Naive thymus-derived CD8-positive, alpha-beta T cell (primary cell): ENCODE measurements around the gene NDUFB7. TPM values are rescaled to one million over a fixed set of nuclear protein-coding genes. Genes with fewer than 3 reads are reported as not detected.

Experiments
- ATAC-seq, 2 donors: fragments of 150-1000 bp; cut with Tn5 transposase in 1 of 2; sonication (Bioruptor Pico), chemical (Tn5 transposase) in 1 of 2; 1 replicate in 1 of 2; 2 replicates in 1 of 2; pipeline ENCODE4 v1.10.0; 2021; ENCODE audit warnings: mild to moderate bottlenecking in 2 of 2, moderate library complexity in 2 of 2
- POLR2A ChIA-PET: fragments of 350-600 bp; sonication (Branson Sonifier 250); formaldehyde crosslinking; loops from one replicate; lab custom pipeline; 2021; ENCODE audit warnings: antibody characterized with exemption; lab: Charles Lee
- DNase-seq, 10 donors: peaks; one replicate each; pipeline versions ENCODE4 v3.0.0 to v3.0.0-alpha.2; 2020 to 2022
- H3K27ac Mint-ChIP-seq, 10 donors: one replicate each; pipeline ENCODE4 v1.8.0; 2020 to 2022; ENCODE audit warnings: mild to moderate bottlenecking in 10 of 10, mixed read lengths in 10 of 10, moderate library complexity in 4 of 10, inconsistent platforms in 1 of 10
- H3K27me3 Mint-ChIP-seq, 5 donors: one replicate each; pipeline ENCODE4 v1.8.0; 2021 to 2022; ENCODE audit warnings: mixed read lengths in 5 of 5
- H3K36me3 Mint-ChIP-seq, 3 donors: one replicate each; pipeline ENCODE4 v1.8.0; 2020 to 2022; ENCODE audit warnings: mixed read lengths in 3 of 3, mild to moderate bottlenecking in 2 of 3, inconsistent platforms in 1 of 3
- H3K4me1 Mint-ChIP-seq, 4 donors: one replicate each; pipeline ENCODE4 v1.8.0; 2021 to 2022; ENCODE audit warnings: mixed read lengths in 4 of 4
- H3K4me3 Mint-ChIP-seq, 10 donors: one replicate each; pipeline ENCODE4 v1.8.0; 2020 to 2022; ENCODE audit warnings: mild to moderate bottlenecking in 10 of 10, mixed read lengths in 10 of 10, moderate library complexity in 6 of 10, inconsistent platforms in 1 of 10
- H3K9me3 Mint-ChIP-seq, 9 donors: one replicate each; pipeline ENCODE4 v1.8.0; 2020 to 2022; ENCODE audit warnings: mixed read lengths in 9 of 9, mild to moderate bottlenecking in 3 of 9, inconsistent platforms in 1 of 9, moderate library complexity in 1 of 9
- polyA plus RNA-seq, 3 donors: library from polyadenylated mRNA; unstranded; fragments of 300-500 nt; fragmentation: Illumina TruSeq; gene quantifications; one replicate each; pipeline ENCODE4 v1.2.3, GENCODE V29; 2021
- total RNA-seq, 8 experiments: library from RNA in 2 of 8; stranded (reverse) in 2 of 8; gene quantifications; one replicate each; pipeline ENCODE4 v1.2.3 and lab custom pipeline; 2021 to 2026

NDUFB7 gene
- total and polyA plus RNA-seq, 5 experiments from 2014 or later = 61.6 to 236 (median 209) TPM

GRCh38 chr19:14530005-14530348 lies 41.9 kb downstream of the NDUFB7 start:
- POLR2A ChIA-PET = interaction anchor here (0.5 to 11.9 kb wide), 10 partner anchors 10 to 1568 kb away, joined by 3 to 207 read pairs (median 5); partner anchors contain the start of genes DNAJB1, GIPC1 and NDUFB7
- H3K9me3 Mint-ChIP-seq = no peaks in the 10 kb centered on the region
- ATAC-seq (peak; percentile 15 to 29), DNase-seq (peak in 8 of 10 donors; percentile 31 to 79 (median 69))
- H3K4me3 Mint-ChIP-seq = peak overlapping the region; percentile 91 to 99 (median 96)
- peaks cover 12 to 68% (median 40%) of the 10 kb centered on the region in 4 donors for H3K4me1 Mint-ChIP-seq
- H3K27me3 Mint-ChIP-seq = peaks cover 0 to 2% (median 0%) of the 10 kb centered on the region in 5 donors
- peak overlapping the region; percentile 95 to 100 (median 100) for H3K27ac Mint-ChIP-seq
- H3K36me3 Mint-ChIP-seq = peaks cover 0 to 25% (median 0%) of the 10 kb centered on the region in 3 donors

DNA sequence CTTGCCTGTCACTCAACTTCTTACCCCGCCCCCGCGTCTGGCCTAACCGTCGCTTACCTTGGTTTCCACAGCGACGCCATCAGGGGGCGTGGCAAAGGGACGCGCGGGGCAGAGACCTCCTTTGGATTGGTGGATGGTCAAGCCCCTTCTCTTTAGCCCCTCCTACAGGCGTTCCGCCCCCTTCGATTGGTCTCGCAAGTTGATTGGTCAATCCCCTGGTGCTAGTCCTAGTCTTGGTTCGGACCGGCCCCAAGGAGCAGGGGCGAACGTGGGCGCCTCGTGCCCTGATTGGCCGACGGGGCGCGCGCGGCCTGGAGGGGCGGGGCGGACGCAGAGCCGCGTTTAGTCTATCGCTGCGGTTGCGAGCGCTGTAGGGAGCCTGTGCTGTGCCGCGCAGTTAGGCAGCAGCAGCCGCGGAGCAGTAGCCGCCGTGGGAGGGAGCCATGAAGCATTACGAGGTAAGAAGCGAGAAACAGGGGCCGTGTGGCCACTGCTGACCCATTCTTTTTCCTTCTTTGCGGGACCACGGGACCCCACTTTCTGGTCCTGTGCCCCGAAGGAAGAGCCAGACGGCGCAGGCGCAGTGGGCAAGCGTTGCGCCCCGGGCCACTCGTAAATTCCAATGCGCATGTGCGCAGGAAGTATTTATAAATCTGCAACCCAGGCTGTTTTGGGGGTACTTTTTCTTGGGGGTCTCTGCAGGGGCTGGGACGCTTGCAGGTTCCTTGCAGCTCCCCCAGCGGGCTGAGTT lies 42.4 kb downstream of the NDUFB7 start, which contains the start of gene TECR:
Gene TECR (plus strand): TSS at position 341 of the 751 bp plus-strand sequence. CDS start 103 bp downstream, at position 444.
- H3K27ac Mint-ChIP-seq = peak within 1 kb of the TSS; percentile 95 to 100 (median 100)
- peak; percentile 98 to 100 (median 100) for DNase-seq
- POLR2A ChIA-PET = interaction anchor here (0.5 to 11.9 kb wide), 9 partner anchors 10 to 1568 kb away, joined by 3 to 207 read pairs (median 6); partner anchors contain the start of genes DNAJB1, GIPC1 and NDUFB7
- peak within 1 kb of the TSS; percentile 91 to 99 (median 96) for H3K4me3 Mint-ChIP-seq
- peaks cover 12 to 67% (median 40%) of the 10 kb centered on the region in 4 donors for H3K4me1 Mint-ChIP-seq
- H3K9me3 Mint-ChIP-seq = no peaks in the 10 kb centered on the region
- H3K27me3 Mint-ChIP-seq = peaks cover 0 to 2% (median 0%) of the 10 kb centered on the region in 5 donors
- ATAC-seq = peak; percentile 90 to 91
- peaks cover 0 to 23% (median 0%) of the 10 kb centered on the region in 3 donors for H3K36me3 Mint-ChIP-seq

GRCh38 chr19:14528419-14529253 lies 43.2 kb downstream of the NDUFB7 start:
- ATAC-seq (peak in 1 of 2 donors; percentile 31), DNase-seq (no peak)
- H3K27ac Mint-ChIP-seq = peak overlapping the region; percentile 95 to 100 (median 100)
- peak overlapping the region; percentile 91 to 99 (median 96) for H3K4me3 Mint-ChIP-seq
- peaks cover 0 to 2% (median 0%) of the 10 kb centered on the region in 5 donors for H3K27me3 Mint-ChIP-seq
- peaks cover 0 to 17% (median 0%) of the 10 kb centered on the region in 3 donors for H3K36me3 Mint-ChIP-seq
- H3K9me3 Mint-ChIP-seq = no peaks in the 10 kb centered on the region
- POLR2A ChIA-PET = interaction anchor here (0.6 to 11.9 kb wide), 4 partner anchors 9 to 1560 kb away, joined by 4 to 207 read pairs (median 32); partner anchors contain the start of gene DNAJB1
- H3K4me1 Mint-ChIP-seq = peaks cover 12 to 74% (median 43%) of the 10 kb centered on the region in 4 donors

- ATAC-seq = no peak
- Mint-ChIP-seq H3K4me1 (peaks cover 23 to 75% (median 54%) of the 10 kb centered on the region in 4 donors), H3K4me3 (peak overlapping the region in 3 of 10 donors; percentile 18 to 28 (median 24)), H3K36me3 (peaks cover 0 to 2% (median 0%) of the 10 kb centered on the region in 3 donors), H3K9me3 (no peaks in the 10 kb centered on the region), H3K27me3 (peaks cover 0 to 2% (median 0%) of the 10 kb centered on the region in 5 donors), H3K27ac (peak overlapping the region; percentile 76 to 100 (median 86))
- DNase-seq = no peak
- POLR2A ChIA-PET = interaction anchor here (1.8 to 13.2 kb wide), 3 partner anchors 7 to 19 kb away, joined by 8 to 609 read pairs (median 207); partner anchors contain the start of gene DNAJB1
Observed at GRCh38 chr19:14526423-14526822, 45.4 kb downstream of the NDUFB7 start.

DNA sequence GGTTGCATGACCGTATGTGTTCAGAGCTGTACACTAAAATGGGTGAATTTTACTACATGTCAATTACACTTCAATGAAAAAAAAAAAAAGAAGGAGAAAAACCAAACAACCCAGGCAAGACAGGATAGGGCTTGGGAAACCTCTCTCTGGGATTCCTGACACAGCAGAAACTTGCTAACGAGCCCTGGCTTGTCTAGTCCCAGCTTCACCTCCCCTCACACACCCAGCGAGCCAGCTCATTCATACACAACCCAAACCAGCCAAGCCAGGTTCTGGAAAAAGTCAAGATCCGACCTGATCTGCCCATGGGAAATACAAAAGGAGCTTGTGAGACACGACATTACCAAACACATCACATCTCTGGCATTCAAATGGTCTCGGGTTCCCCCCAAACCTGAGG lies 46.1 kb downstream of the NDUFB7 start:
- Mint-ChIP-seq H3K27me3 (peaks cover 0 to 2% (median 0%) of the 10 kb centered on the region in 5 donors), H3K4me3 (peak overlapping the region in 1 of 10 donors; percentile 19), H3K4me1 (peaks cover 22 to 70% (median 51%) of the 10 kb centered on the region in 4 donors), H3K36me3 (no peaks in the 10 kb centered on the region), H3K27ac (peak overlapping the region; percentile 76 to 100 (median 87)), H3K9me3 (no peaks in the 10 kb centered on the region)
- ATAC-seq (no peak), DNase-seq (no peak)
- POLR2A ChIA-PET = interaction anchor here (0.5 to 13.2 kb wide), 4 partner anchors 9 to 256 kb away, joined by 3 to 609 read pairs (median 6); no protein-coding TSS in a partner anchor

- Mint-ChIP-seq H3K36me3 (peaks cover 11 to 22% (median 15%) of the 10 kb centered on the region in 3 donors), H3K9me3 (peaks cover 0 to 3% (median 0%) of the 10 kb centered on the region in 9 donors), H3K4me1 (peaks cover 33 to 74% (median 71%) of the 10 kb centered on the region in 4 donors), H3K27me3 (no peaks in the 10 kb centered on the region), H3K4me3 (peak overlapping the region in 8 of 10 donors; percentile 48 to 96 (median 78)), H3K27ac (peak overlapping the region; percentile 91 to 99 (median 99))
- ATAC-seq (no peak), DNase-seq (no peak)
- POLR2A ChIA-PET = interaction anchor here (1.3 to 13.2 kb wide), 6 partner anchors 12 to 48 kb away, joined by 4 to 609 read pairs (median 18); partner anchors contain the start of genes GIPC1 and TECR
Observed at GRCh38 chr19:14520543-14520942, 51.3 kb downstream of the NDUFB7 start.

GRCh38 chr19:14519860-14520407 lies 51.9 kb downstream of the NDUFB7 start:
- H3K4me1 Mint-ChIP-seq = peaks cover 36 to 75% (median 74%) of the 10 kb centered on the region in 4 donors
- no peaks in the 10 kb centered on the region for H3K27me3 Mint-ChIP-seq
- DNase-seq (no peak), ATAC-seq (no peak)
- H3K36me3 Mint-ChIP-seq = peaks cover 11 to 28% (median 20%) of the 10 kb centered on the region in 3 donors
- peak overlapping the region; percentile 9 to 99 (median 80) for H3K4me3 Mint-ChIP-seq
- H3K9me3 Mint-ChIP-seq = peaks cover 0 to 3% (median 0%) of the 10 kb centered on the region in 9 donors
- POLR2A ChIA-PET = interaction anchor here (1.3 to 13.2 kb wide), 7 partner anchors 12 to 138 kb away, joined by 4 to 609 read pairs (median 13); partner anchors contain the start of genes ADGRE5, GIPC1 and TECR
- H3K27ac Mint-ChIP-seq = peak overlapping the region; percentile 91 to 99 (median 99)

GRCh38 chr19:14519245-14519859 lies 52.5 kb downstream of the NDUFB7 start:
- no peak for ATAC-seq
- H3K27ac Mint-ChIP-seq = peak overlapping the region; percentile 91 to 99 (median 99)
- H3K36me3 Mint-ChIP-seq = peaks cover 11 to 34% (median 25%) of the 10 kb centered on the region in 3 donors
- H3K27me3 Mint-ChIP-seq = no peaks in the 10 kb centered on the region
- peaks cover 42 to 80% (median 78%) of the 10 kb centered on the region in 4 donors for H3K4me1 Mint-ChIP-seq
- peak overlapping the region; percentile 80 to 99 (median 92) for H3K4me3 Mint-ChIP-seq
- peaks cover 0 to 3% (median 0%) of the 10 kb centered on the region in 9 donors for H3K9me3 Mint-ChIP-seq
- DNase-seq = no peak
- POLR2A ChIA-PET = interaction anchor here (1.3 to 13.2 kb wide), 11 partner anchors 12 to 138 kb away, joined by 4 to 609 read pairs (median 8); partner anchors contain the start of genes ADGRE5, GIPC1, NDUFB7 and TECR

- ATAC-seq (peak; percentile 38 to 56), DNase-seq (peak in 7 of 10 donors; percentile 45 to 80 (median 59))
- peak within 1 kb of the TSS; percentile 91 to 99 (median 99) for H3K27ac Mint-ChIP-seq
- POLR2A ChIA-PET = interaction anchor here (0.6 to 13.2 kb wide), 40 partner anchors 8 to 1725 kb away, joined by 3 to 609 read pairs (median 5); partner anchors contain the start of genes ADGRE5, ASF1B, DDX39A and GIPC1
- peaks cover 0 to 3% (median 0%) of the 10 kb centered on the region in 9 donors for H3K9me3 Mint-ChIP-seq
- H3K27me3 Mint-ChIP-seq = no peaks in the 10 kb centered on the region
- H3K36me3 Mint-ChIP-seq = peaks cover 11 to 47% (median 25%) of the 10 kb centered on the region in 3 donors
- H3K4me3 Mint-ChIP-seq = peak within 1 kb of the TSS; percentile 93 to 99 (median 96)
- H3K4me1 Mint-ChIP-seq = peaks cover 45 to 80% (median 75%) of the 10 kb centered on the region in 4 donors
Observed at GRCh38 chr19:14517840-14518505, 53.9 kb downstream of the NDUFB7 start, which contains the start of gene DNAJB1. Gene DNAJB1 (minus strand): TSS chr19:14518397. CDS start chr19:14518349, 48 bp downstream.

DNA sequence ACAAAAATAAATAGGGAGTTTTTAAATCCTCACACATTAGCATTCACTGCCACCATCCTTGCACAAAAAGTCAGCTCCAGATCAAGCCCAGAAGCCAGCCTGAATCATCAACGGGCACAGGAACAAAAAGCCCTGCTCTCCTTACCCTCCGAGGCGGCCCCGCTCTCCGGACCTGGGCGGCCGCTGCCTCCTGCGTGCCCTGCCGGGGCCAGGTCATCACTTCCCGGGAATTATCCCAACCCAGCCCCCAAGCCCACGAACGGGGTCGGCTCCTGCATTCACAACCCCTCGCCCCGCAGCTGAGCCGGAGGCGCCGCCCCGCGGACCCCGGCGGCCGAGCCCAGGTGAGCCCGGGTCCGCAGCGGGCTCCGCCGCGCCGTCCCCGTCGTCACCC lies 54.4 kb downstream of the NDUFB7 start:
- Mint-ChIP-seq H3K27ac (peak overlapping the region; percentile 89 to 97 (median 94)), H3K4me3 (peak overlapping the region; percentile 92 to 99 (median 94)), H3K9me3 (peaks cover 0 to 3% (median 0%) of the 10 kb centered on the region in 9 donors), H3K27me3 (no peaks in the 10 kb centered on the region), H3K4me1 (peaks cover 41 to 74% (median 72%) of the 10 kb centered on the region in 4 donors), H3K36me3 (peaks cover 11 to 48% (median 25%) of the 10 kb centered on the region in 3 donors)
- ATAC-seq (no peak), DNase-seq (peak in 3 of 10 donors; percentile 31 to 65 (median 42))
- POLR2A ChIA-PET = interaction anchor here (0.6 to 13.2 kb wide), 27 partner anchors 8 to 631 kb away, joined by 3 to 609 read pairs (median 5); partner anchors contain the start of genes ASF1B, DDX39A, GIPC1 and NDUFB7
